Measurements from ENCODE around the gene SCARF2.
"Not testable (repeated sequence)": the region's sequence is repeated elsewhere in the genome, so short reads cannot be mapped to it uniquely, and the experiment has no call there.

Gene SCARF2

DNA sequence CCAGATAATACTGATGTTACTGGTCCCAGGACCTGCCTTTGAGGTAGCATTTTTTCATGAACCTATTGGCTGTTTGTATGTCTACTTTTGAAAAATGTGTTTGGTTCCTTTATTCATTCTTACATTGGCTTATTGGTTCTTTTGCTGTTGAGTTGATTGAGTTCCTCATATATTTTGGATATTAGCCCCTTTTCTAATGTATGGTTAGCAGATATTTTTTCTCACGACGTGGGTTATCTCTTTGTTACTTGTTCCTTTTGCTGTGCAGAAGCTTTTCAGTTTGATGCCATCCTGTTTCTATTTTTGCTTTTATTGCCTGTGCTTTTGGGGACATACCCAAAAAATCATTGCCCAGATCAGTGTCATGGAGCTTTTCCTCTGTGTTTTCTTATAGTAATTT is 53.5 kb downstream of the SCARF2 start:
- no peak for DNase-seq (ENCODE audit: low read depth)
- no peak overlapping the region for H3K4me3 ChIP-seq (ENCODE audit: low read length)
- TF ChIP-seq, protein P1, sequence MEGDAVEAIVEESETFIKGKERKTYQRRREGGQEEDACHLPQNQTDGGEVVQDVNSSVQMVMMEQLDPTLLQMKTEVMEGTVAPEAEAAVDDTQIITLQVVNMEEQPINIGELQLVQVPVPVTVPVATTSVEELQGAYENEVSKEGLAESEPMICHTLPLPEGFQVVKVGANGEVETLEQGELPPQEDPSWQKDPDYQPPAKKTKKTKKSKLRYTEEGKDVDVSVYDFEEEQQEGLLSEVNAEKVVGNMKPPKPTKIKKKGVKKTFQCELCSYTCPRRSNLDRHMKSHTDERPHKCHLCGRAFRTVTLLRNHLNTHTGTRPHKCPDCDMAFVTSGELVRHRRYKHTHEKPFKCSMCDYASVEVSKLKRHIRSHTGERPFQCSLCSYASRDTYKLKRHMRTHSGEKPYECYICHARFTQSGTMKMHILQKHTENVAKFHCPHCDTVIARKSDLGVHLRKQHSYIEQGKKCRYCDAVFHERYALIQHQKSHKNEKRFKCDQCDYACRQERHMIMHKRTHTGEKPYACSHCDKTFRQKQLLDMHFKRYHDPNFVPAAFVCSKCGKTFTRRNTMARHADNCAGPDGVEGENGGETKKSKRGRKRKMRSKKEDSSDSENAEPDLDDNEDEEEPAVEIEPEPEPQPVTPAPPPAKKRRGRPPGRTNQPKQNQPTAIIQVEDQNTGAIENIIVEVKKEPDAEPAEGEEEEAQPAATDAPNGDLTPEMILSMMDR (conservative IDR thresholded peaks at IDR 0.05; ENCODE audit: low read depth, low read length) = no peak

DNA sequence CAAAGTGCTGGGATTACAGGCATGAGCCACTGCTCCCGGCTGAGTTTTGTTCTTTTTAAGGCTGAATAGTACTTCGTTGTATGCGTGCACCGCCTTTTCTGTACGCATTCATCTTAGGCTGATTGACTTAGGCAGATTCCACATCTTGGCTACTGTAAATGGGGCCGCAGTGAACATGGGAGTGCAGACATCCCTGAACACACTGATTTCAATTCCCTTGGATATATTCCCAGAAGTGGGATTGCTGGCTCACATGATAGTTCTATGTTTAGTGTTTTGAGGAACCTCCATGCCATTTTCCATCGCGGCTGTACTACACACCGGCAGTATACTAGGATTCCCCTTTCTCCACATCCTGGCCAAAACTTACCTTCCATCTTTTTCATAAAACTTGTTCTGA is 54.1 kb downstream of the SCARF2 start:
- TF ChIP-seq, protein P1 (conservative IDR thresholded peaks at IDR 0.05; ENCODE audit: low read depth, low read length) = no peak
- DNase-seq (ENCODE audit: low read depth) = no peak
- no peak overlapping the region for H3K4me3 ChIP-seq (ENCODE audit: low read length)

DNA sequence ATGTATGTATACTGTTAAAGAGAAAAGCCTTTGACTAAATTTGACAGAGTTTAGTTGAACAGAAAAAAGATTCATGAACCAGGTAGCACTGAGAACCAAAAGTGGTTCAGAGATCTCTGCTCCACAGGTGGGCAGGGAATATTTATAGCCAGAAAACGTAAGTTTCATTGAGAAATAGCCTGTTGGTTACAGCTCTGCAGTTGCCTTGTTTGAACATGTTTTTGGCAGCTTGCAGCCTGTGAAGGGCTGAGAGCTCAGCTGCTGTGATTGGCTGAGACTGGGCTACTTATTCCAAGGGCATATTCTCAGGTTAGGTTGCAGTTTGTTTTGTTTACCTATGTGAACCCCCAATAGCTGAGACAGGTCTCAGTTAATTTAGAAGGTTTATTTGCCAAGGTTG is 57.1 kb downstream of the SCARF2 start:
- TF ChIP-seq, protein P1 (conservative IDR thresholded peaks at IDR 0.05; ENCODE audit: low read depth, low read length) = no peak
- no peak overlapping the region for H3K4me3 ChIP-seq (ENCODE audit: low read length)
- DNase-seq (ENCODE audit: low read depth) = no peak

DNA sequence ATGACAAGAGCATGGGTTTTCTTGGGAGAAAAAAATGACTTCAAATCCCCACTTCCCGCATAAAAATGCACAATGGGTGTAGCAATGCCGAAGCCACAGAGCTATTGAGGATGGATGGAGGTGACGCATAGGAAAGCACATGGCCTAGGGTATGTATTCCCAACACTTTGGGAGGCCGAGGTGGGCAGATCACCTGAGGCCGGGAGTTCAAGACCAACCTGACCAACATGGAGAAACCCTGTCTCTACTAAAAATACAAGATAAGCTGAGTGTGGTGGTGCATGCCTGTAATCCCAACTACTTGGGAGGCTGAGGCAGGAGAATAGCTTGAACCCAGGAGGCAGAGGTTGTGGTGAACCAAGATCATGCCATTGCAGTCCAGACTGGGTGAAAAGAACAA is 58.9 kb downstream of the SCARF2 start:
- not testable (repeated sequence) for DNase-seq (ENCODE audit: low read depth); H3K4me3 ChIP-seq (ENCODE audit: low read length)

DNA sequence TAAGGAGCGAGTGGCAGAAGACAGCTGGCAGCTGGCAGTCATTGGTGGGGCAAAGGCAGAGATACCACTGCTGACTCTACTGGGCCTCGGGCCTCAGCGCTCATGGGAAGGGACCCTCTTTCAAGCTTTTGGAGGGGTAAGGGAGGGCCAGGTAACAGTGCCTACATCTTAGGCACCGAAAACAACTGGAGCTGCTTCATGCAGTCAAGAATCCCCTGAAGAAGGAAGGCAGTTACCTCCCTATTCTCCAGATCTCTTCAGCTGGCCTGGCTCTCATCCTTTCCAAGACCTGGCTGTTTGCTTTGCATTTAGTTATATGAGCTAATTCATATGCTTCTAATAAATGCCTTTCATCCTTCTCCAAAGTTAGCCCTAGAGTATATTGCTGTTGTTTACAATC is 59.5 kb downstream of the SCARF2 start:
- H3K4me3 ChIP-seq (ENCODE audit: low read length) = no peak overlapping the region
- no peak for DNase-seq (ENCODE audit: low read depth)
- TF ChIP-seq, protein P1 (conservative IDR thresholded peaks at IDR 0.05; ENCODE audit: low read depth, low read length) = no peak

DNA sequence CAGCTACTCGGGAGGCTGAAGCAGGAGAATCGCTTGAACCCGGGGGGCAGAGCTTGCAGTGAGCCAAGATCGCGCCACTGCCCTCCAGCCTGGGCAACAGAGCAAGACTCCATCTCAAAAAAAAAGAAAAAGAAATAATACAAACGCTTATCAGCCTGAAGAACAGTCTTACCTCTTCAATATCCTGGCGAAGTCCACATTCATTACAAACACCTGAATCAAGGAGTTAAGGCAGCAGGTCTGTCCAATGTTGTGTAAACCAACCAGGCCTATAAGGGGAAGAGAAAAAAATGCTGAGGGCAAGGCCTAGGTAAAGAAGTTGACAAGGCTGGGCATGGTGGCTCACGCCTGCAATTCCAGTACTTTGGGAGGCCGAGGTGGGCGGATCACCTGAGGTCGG is 60.6 kb downstream of the SCARF2 start:
- not testable (repeated sequence) for H3K4me3 ChIP-seq (ENCODE audit: low read length); DNase-seq (ENCODE audit: low read depth)

DNA sequence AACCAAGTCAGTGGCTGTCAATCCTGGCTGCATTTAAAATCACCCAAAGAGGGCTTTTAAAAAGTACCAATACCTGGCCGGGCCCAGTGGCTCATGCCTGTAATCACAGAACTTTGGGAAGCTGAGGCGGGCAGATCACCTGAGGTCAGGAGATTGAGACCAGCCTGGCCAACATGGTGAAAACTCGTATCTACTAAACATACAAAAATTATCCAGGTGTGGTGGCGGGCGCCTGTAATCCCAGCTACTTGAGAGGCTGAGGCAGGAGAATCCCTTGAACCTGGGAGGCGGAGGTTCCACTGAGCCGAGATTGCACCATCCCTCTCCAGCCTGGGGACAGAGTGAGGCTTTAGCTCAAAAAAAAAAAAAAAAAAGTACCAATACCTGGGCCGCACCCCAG is 61.3 kb downstream of the SCARF2 start:
- DNase-seq (ENCODE audit: low read depth); H3K4me3 ChIP-seq (ENCODE audit: low read length): not testable (repeated sequence)

All from retinal pigment epithelial cell (primary cell).